Kidney epithelial cell (primary cell): ENCODE data around the gene SDCCAG8. TPM values are rescaled to one million over a fixed set of nuclear protein-coding genes. Genes with fewer than 3 reads are reported as not detected.

Experiments used
- DNase-seq: peaks from one replicate; pipeline ENCODE4 v3.0.0-alpha.2; 2010; ENCODE audit warnings: low read depth
- H3K27me3 ChIP-seq: 2 replicates; pipeline ENCODE4 v1.6.0; 2011; ENCODE audit warnings: low read length; ENCODE audit not compliant: control insufficient read depth, insufficient read depth
- H3K36me3 ChIP-seq: 2 replicates; pipeline ENCODE4 v1.5.1; 2011; ENCODE audit warnings: low read length; ENCODE audit not compliant: control insufficient read depth, insufficient read depth
- H3K4me3 ChIP-seq: 2 replicates; pipeline ENCODE4 v1.5.1; 2011; ENCODE audit warnings: low read depth, mild to moderate bottlenecking, control low read depth, low read length
- total RNA-seq: library from RNA; depleted of rRNA; stranded (reverse); fragments of >200 nt; gene quantifications from 2 replicates; pipeline ENCODE4 v1.2.3, GENCODE V29; 2015
- TF ChIP-seq, protein P1 (sequence below): IDR thresholded peaks from 2 replicates; pipeline ENCODE4 v1.5.1; 2011; ENCODE audit warnings: mild to moderate bottlenecking, moderate library complexity, low read length, control low read depth, inconsistent platforms; ENCODE audit not compliant: insufficient read depth, poor library complexity, severe bottlenecking

Gene SDCCAG8
- total RNA-seq, 1 donor from 2014 or later = 46.9 TPM

- DNase-seq = no peak
- TF ChIP-seq, protein P1, sequence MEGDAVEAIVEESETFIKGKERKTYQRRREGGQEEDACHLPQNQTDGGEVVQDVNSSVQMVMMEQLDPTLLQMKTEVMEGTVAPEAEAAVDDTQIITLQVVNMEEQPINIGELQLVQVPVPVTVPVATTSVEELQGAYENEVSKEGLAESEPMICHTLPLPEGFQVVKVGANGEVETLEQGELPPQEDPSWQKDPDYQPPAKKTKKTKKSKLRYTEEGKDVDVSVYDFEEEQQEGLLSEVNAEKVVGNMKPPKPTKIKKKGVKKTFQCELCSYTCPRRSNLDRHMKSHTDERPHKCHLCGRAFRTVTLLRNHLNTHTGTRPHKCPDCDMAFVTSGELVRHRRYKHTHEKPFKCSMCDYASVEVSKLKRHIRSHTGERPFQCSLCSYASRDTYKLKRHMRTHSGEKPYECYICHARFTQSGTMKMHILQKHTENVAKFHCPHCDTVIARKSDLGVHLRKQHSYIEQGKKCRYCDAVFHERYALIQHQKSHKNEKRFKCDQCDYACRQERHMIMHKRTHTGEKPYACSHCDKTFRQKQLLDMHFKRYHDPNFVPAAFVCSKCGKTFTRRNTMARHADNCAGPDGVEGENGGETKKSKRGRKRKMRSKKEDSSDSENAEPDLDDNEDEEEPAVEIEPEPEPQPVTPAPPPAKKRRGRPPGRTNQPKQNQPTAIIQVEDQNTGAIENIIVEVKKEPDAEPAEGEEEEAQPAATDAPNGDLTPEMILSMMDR = no peak
- no peaks in the 10 kb centered on the region for H3K36me3 ChIP-seq
- H3K27me3 ChIP-seq = no peaks in the 10 kb centered on the region
- no peak overlapping the region for H3K4me3 ChIP-seq
Observed at GRCh38 chr1:243236604-243237252, 19.1 kb upstream of the SDCCAG8 start.

GRCh38 chr1:243244432-243244841, 11.4 kb upstream of the SDCCAG8 start:
- TF ChIP-seq, protein P1 = no peak
- no peaks in the 10 kb centered on the region for H3K27me3 ChIP-seq
- no peak overlapping the region for H3K4me3 ChIP-seq
- H3K36me3 ChIP-seq = no peaks in the 10 kb centered on the region
- no peak for DNase-seq

DNA sequence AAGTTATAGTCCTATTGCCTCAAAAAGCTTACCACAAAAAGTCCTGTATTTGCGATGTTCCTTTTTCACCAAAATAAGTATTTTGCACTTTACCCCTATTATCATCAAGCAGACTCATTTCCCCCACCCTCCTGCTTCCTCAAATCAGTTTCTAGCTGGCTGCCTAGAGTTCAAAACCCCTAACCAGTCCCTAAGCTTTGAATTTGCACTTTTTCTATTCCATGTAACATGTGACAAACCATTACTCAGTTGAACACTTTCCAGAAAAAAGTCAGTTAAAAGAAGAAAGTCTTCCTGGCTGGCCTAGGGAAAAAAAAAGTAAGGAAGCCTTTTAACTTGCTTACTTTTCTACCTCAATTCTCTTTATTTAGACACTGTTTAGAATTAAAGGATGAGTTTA, 8.9 kb upstream of the SDCCAG8 start:
- Histone ChIP-seq H3K27me3 (no peaks in the 10 kb centered on the region), H3K36me3 (no peaks in the 10 kb centered on the region), H3K4me3 (no peak overlapping the region)
- no peak for DNase-seq
- TF ChIP-seq, protein P1 = no peak

- H3K4me3 ChIP-seq = no peak overlapping the region
- H3K36me3 ChIP-seq = no peaks in the 10 kb centered on the region
- TF ChIP-seq, protein P1 = no peak
- H3K27me3 ChIP-seq = no peaks in the 10 kb centered on the region
- DNase-seq = no peak
Observed at GRCh38 chr1:243247901-243248300, 7.9 kb upstream of the SDCCAG8 start.

GRCh38 chr1:243249214-243249613, 6.6 kb upstream of the SDCCAG8 start:
- no peak overlapping the region for H3K4me3 ChIP-seq
- TF ChIP-seq, protein P1 = no peak
- DNase-seq = no peak
- no peaks in the 10 kb centered on the region for H3K27me3 ChIP-seq
- no peaks in the 10 kb centered on the region for H3K36me3 ChIP-seq

- H3K27me3 ChIP-seq = no peaks in the 10 kb centered on the region
- no peaks in the 10 kb centered on the region for H3K36me3 ChIP-seq
- DNase-seq = no peak
- no peak overlapping the region for H3K4me3 ChIP-seq
- TF ChIP-seq, protein P1 = no peak
Observed at GRCh38 chr1:243250102-243250501, 5.7 kb upstream of the SDCCAG8 start.
